H7 (cell line): ENCODE results near the gene ASIC1. TPM values are rescaled to one million over a fixed set of nuclear protein-coding genes. Genes with fewer than 3 reads are reported as not detected.

Source experiments
- total RNA-seq: library from RNA; depleted of rRNA; stranded (reverse); fragments of >200 nt; shearing (Covaris generic); gene quantifications from 2 replicates; pipeline ENCODE4 v1.2.3, GENCODE V29; 2014; rRNA removed

ASIC1 gene
- total RNA-seq, 1 experiment from 2014 or later: 1.2 TPM

Other genes starting within 250 kb of the ASIC1 start
- gene NCKAP5L, start 229.2 kb upstream of the ASIC1 start, total RNA-seq: 20.0 and 22.3 TPM in 2 replicates
- gene BCDIN3D, start 214.5 kb upstream of the ASIC1 start, total RNA-seq: 1.4 and 1.6 TPM in 2 replicates
- not detected in 2 replicates for gene FAIM2, start 153.7 kb upstream of the ASIC1 start, total RNA-seq
- gene AQP2, start 106.9 kb upstream of the ASIC1 start, total RNA-seq: not detected in 2 replicates
- 1.7 and 2.9 TPM in 2 replicates for gene AQP5, start 95.7 kb upstream of the ASIC1 start, total RNA-seq
- gene AQP6, start 84.6 kb upstream of the ASIC1 start, total RNA-seq: not detected in 2 replicates
- 80.6 and 85.1 TPM in 2 replicates for gene RACGAP1, start 32.1 kb upstream of the ASIC1 start, total RNA-seq
- 182 and 196 TPM in 2 replicates for gene SMARCD1, start 27.7 kb downstream of the ASIC1 start, total RNA-seq
- gene GPD1, start 46.4 kb downstream of the ASIC1 start, total RNA-seq: 0.59 TPM in 1 of 2 replicates, not detected in the other
- gene COX14, start 54.6 kb downstream of the ASIC1 start, total RNA-seq: 33.4 and 38.3 TPM in 2 replicates
- 23.9 and 24.6 TPM in 2 replicates for gene CERS5, start 109.8 kb downstream of the ASIC1 start, total RNA-seq
- gene LIMA1, start 225.9 kb downstream of the ASIC1 start, total RNA-seq: 34.0 and 53.2 TPM in 2 replicates